Mammary microvascular endothelial cell (primary cell): ENCODE measurements around the gene CXorf49. TPM values are rescaled to one million over a fixed set of nuclear protein-coding genes. Genes with fewer than 3 reads are reported as not detected.

ENCODE experiments used
- total RNA-seq: library from RNA; depleted of rRNA; stranded (reverse); fragments of >200 nt; gene quantifications from 2 replicates; pipeline ENCODE4 v1.2.3, GENCODE V29; 2015

CXorf49 gene
- not detected in 2 replicates for total RNA-seq

GRCh38 chrX:71718185-71718584 is at the start of gene CXorf49:
TSS of gene CXorf49 (minus strand) at chrX:71718285. CDS start at chrX:71718151, 134 bp downstream.

GRCh38 chrX:71763049-71763448 is 45.0 kb upstream of the CXorf49 start, which contains the start of gene CXorf49B:
TSS of gene CXorf49B (plus strand) at chrX:71763349. CDS start at chrX:71763424, 75 bp downstream.

GRCh38 chrX:71667328-71668247 is 50.5 kb downstream of the CXorf49 start, which contains the start of gene LOC101059915:
TSS of gene LOC101059915 (plus strand) at chrX:71667546.

Other genes starting within 250 kb of the CXorf49 start
- 31.8 and 33.1 TPM in 2 replicates for gene OGT, start 185.2 kb downstream of the CXorf49 start, total RNA-seq
- gene GCNA, start 139.8 kb downstream of the CXorf49 start, total RNA-seq = 0.25 and 1.3 TPM in 2 replicates
- gene CXCR3, start 99.8 kb downstream of the CXorf49 start, total RNA-seq = not detected in 2 replicates
- not detected in 2 replicates for gene CXorf49B, start 45.1 kb upstream of the CXorf49 start, total RNA-seq
- 18.9 and 22.6 TPM in 2 replicates for gene NHSL2, start 192.6 kb upstream of the CXorf49 start, total RNA-seq